ENCODE data around the gene SUGCT.
"Not testable (repeated sequence)": the region's sequence is repeated elsewhere in the genome, so short reads cannot be mapped to it uniquely, and the experiment has no call there.

The SUGCT gene

GRCh38 chr7:40200791-40201190 is 66.0 kb downstream of the SUGCT start:
- Histone ChIP-seq H3K9ac (ENCODE audit: low read depth, low read length) (no peak overlapping the region), H3K36me3 (ENCODE audit: insufficient read depth, low read length) (no peaks in the 10 kb centered on the region), H3K4me1 (ENCODE audit: insufficient read depth, low read length) (no peaks in the 10 kb centered on the region), H3K9me3 (ENCODE audit: control insufficient read depth, insufficient read depth, low read length) (no peaks in the 10 kb centered on the region)

DNA sequence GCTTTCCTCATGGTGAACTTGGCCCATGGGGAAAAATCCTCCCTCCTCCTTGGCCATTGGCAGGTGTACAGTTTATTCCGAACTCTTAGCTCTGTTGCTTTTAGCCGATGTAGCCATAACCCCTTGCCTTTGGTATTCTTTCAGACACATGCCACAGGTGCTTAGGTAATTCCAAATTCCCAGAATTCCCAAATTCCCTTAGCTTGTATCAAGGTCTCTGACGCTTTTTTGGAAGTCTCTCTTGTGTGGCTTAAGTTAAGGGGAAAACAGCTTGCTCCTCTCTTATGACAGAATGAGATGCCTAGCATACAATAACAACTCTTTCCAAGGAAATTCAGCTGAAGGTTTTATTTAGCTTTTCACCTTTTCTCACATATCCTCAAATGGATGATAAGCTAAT is 68.0 kb downstream of the SUGCT start:
- no peaks in the 10 kb centered on the region for H3K36me3 ChIP-seq (ENCODE audit: insufficient read depth, low read length)
- no peak overlapping the region for H3K9ac ChIP-seq (ENCODE audit: low read depth, low read length)
- no peaks in the 10 kb centered on the region for H3K9me3 ChIP-seq (ENCODE audit: control insufficient read depth, insufficient read depth, low read length)
- H3K4me1 ChIP-seq (ENCODE audit: insufficient read depth, low read length) = no peaks in the 10 kb centered on the region

- no peaks in the 10 kb centered on the region for H3K36me3 ChIP-seq (ENCODE audit: insufficient read depth, low read length)
- no peak overlapping the region for H3K9ac ChIP-seq (ENCODE audit: low read depth, low read length)
- no peaks in the 10 kb centered on the region for H3K4me1 ChIP-seq (ENCODE audit: insufficient read depth, low read length)
- no peaks in the 10 kb centered on the region for H3K9me3 ChIP-seq (ENCODE audit: control insufficient read depth, insufficient read depth, low read length)
These were observed 69.8 kb downstream of the SUGCT start for GRCh38 chr7:40204581-40204980.

DNA sequence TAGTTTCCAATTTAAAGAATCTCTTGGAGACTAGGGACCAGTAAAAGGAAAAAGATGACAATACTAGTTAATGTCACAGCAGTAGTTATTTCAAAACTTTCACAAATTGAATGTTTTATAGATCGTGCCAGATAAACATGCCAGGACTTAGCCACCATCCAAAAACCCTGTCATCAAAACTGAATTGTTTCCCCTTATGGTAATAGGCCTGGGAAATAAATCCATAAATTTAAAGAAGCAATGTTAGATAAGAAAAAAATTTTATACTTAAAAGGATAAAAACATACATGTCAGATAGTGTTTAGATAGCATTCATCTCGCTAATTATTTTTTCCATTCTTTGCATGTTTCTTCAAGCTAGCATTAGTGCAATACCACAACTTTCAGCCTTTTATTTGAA is 71.2 kb downstream of the SUGCT start:
- H3K4me1 ChIP-seq (ENCODE audit: insufficient read depth, low read length) = no peaks in the 10 kb centered on the region
- H3K36me3 ChIP-seq (ENCODE audit: insufficient read depth, low read length) = no peaks in the 10 kb centered on the region
- H3K9ac ChIP-seq (ENCODE audit: low read depth, low read length) = no peak overlapping the region
- H3K9me3 ChIP-seq (ENCODE audit: control insufficient read depth, insufficient read depth, low read length) = no peaks in the 10 kb centered on the region

- Histone ChIP-seq H3K4me1 (ENCODE audit: insufficient read depth, low read length) (no peaks in the 10 kb centered on the region), H3K9me3 (ENCODE audit: control insufficient read depth, insufficient read depth, low read length) (no peaks in the 10 kb centered on the region), H3K36me3 (ENCODE audit: insufficient read depth, low read length) (no peaks in the 10 kb centered on the region), H3K9ac (ENCODE audit: low read depth, low read length) (no peak overlapping the region)
These were observed 76.6 kb downstream of the SUGCT start for GRCh38 chr7:40211276-40212003.

- no peak overlapping the region for H3K9ac ChIP-seq (ENCODE audit: low read depth, low read length)
- no peaks in the 10 kb centered on the region for H3K4me1 ChIP-seq (ENCODE audit: insufficient read depth, low read length)
- no peaks in the 10 kb centered on the region for H3K9me3 ChIP-seq (ENCODE audit: control insufficient read depth, insufficient read depth, low read length)
- no peaks in the 10 kb centered on the region for H3K36me3 ChIP-seq (ENCODE audit: insufficient read depth, low read length)
These were observed 78.5 kb downstream of the SUGCT start for GRCh38 chr7:40213291-40213690.

DNA sequence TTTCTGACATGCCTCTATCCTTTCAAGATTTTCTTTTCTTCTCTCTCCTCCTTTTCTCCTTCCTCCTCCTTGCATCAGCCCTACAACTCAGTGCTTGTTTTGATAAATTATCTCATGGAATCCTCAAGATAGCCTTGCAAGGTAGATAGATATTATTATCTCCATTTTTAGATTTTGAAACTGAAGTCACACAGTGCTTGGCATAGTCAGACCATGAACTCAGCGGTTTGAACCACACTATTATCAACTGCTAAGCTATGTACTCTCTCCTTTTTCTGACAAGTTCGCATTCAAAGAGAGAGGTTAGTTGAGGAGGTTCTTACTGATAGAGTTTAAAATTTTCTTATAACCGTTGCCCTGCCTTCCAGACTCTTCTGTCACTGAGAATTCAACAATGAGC is 79.1 kb downstream of the SUGCT start:
- Histone ChIP-seq H3K9me3 (ENCODE audit: control insufficient read depth, insufficient read depth, low read length) (no peaks in the 10 kb centered on the region), H3K4me1 (ENCODE audit: insufficient read depth, low read length) (no peaks in the 10 kb centered on the region), H3K36me3 (ENCODE audit: insufficient read depth, low read length) (no peaks in the 10 kb centered on the region), H3K9ac (ENCODE audit: low read depth, low read length) (no peak overlapping the region)

- not testable (repeated sequence) for H3K9me3 ChIP-seq (ENCODE audit: control insufficient read depth, insufficient read depth, low read length); H3K4me1 ChIP-seq (ENCODE audit: insufficient read depth, low read length); H3K36me3 ChIP-seq (ENCODE audit: insufficient read depth, low read length); H3K9ac ChIP-seq (ENCODE audit: low read depth, low read length)
These were observed 83.8 kb downstream of the SUGCT start for GRCh38 chr7:40218612-40219011.

GRCh38 chr7:40219917-40220316 is 85.1 kb downstream of the SUGCT start:
- no peak overlapping the region for H3K9ac ChIP-seq (ENCODE audit: low read depth, low read length)
- H3K4me1 ChIP-seq (ENCODE audit: insufficient read depth, low read length) = no peaks in the 10 kb centered on the region
- no peaks in the 10 kb centered on the region for H3K9me3 ChIP-seq (ENCODE audit: control insufficient read depth, insufficient read depth, low read length)
- no peaks in the 10 kb centered on the region for H3K36me3 ChIP-seq (ENCODE audit: insufficient read depth, low read length)

GRCh38 chr7:40220421-40220911 is 85.7 kb downstream of the SUGCT start:
- no peaks in the 10 kb centered on the region for H3K9me3 ChIP-seq (ENCODE audit: control insufficient read depth, insufficient read depth, low read length)
- no peaks in the 10 kb centered on the region for H3K4me1 ChIP-seq (ENCODE audit: insufficient read depth, low read length)
- no peak overlapping the region for H3K9ac ChIP-seq (ENCODE audit: low read depth, low read length)
- H3K36me3 ChIP-seq (ENCODE audit: insufficient read depth, low read length) = no peaks in the 10 kb centered on the region

GRCh38 chr7:40221836-40222235 is 87.0 kb downstream of the SUGCT start:
- Histone ChIP-seq H3K9me3 (ENCODE audit: control insufficient read depth, insufficient read depth, low read length) (no peaks in the 10 kb centered on the region), H3K36me3 (ENCODE audit: insufficient read depth, low read length) (no peaks in the 10 kb centered on the region), H3K4me1 (ENCODE audit: insufficient read depth, low read length) (no peaks in the 10 kb centered on the region), H3K9ac (ENCODE audit: low read depth, low read length) (no peak overlapping the region)

GRCh38 chr7:40223451-40224127 is 88.8 kb downstream of the SUGCT start:
- Histone ChIP-seq H3K36me3 (ENCODE audit: insufficient read depth, low read length) (no peaks in the 10 kb centered on the region), H3K4me1 (ENCODE audit: insufficient read depth, low read length) (no peaks in the 10 kb centered on the region), H3K9ac (ENCODE audit: low read depth, low read length) (no peak overlapping the region), H3K9me3 (ENCODE audit: control insufficient read depth, insufficient read depth, low read length) (no peaks in the 10 kb centered on the region)

DNA sequence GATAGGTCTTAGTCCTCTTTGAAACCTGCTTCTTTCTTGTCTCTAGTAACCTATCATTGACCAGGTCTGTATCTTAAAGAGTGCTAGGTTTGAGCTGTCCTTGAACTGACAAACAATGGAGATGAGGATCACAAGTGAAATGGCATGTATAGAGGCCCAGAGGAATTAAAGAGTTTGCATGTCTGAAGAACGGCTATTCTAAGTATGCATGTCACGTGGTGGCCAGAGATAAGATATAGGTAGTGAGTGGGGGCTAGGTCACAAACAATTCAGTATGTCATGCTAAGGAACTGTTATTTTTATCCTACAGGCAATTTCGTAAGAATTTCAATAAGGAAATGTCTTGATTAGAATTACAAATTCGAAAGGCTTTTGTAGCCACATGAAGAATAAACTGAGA is 95.3 kb downstream of the SUGCT start:
- Histone ChIP-seq H3K36me3 (ENCODE audit: insufficient read depth, low read length) (no peaks in the 10 kb centered on the region), H3K9ac (ENCODE audit: low read depth, low read length) (no peak overlapping the region), H3K9me3 (ENCODE audit: control insufficient read depth, insufficient read depth, low read length) (no peaks in the 10 kb centered on the region)

GRCh38 chr7:40231796-40232195 is 97.0 kb downstream of the SUGCT start:
- no peaks in the 10 kb centered on the region for H3K9me3 ChIP-seq (ENCODE audit: control insufficient read depth, insufficient read depth, low read length)
- no peaks in the 10 kb centered on the region for H3K36me3 ChIP-seq (ENCODE audit: insufficient read depth, low read length)
- no peaks in the 10 kb centered on the region for H3K4me1 ChIP-seq (ENCODE audit: insufficient read depth, low read length)
- H3K9ac ChIP-seq (ENCODE audit: low read depth, low read length) = no peak overlapping the region

More for the DNA sequence above, 95.3 kb downstream of the SUGCT start:
- H3K4me1 ChIP-seq (ENCODE audit: insufficient read depth, low read length) = no peaks in the 10 kb centered on the region

DNA sequence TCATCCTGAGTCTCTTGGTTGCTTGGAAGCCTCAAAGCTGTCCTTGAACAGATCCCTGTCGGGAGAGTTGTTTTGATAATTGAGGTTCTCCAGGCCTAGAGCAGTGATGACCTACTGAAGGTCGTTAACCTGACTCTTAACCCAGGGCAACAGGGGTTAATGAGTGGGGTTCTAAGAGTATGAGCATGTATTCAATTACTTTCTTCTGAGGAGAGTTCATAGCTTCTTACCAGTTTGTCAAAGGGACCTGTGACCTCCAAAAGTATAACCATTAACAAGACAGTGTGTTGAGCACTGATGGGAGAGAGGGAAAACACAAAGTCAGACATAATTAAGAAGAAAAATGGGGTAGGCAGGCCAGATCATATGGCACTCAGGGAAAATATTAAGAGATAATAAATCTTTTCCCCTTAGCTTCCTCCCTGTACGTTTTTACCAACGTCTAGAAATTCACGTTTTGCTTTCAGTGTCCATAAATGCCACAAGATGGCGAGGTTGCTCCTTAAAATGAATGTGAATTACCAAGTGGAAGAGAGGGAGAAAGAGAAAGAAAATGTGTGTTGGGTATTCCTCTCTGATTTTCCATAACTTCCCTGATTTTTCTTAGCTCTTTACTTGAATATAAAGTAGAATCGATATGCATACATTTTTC is 97.6 kb downstream of the SUGCT start:
- H3K4me1 ChIP-seq (ENCODE audit: insufficient read depth, low read length) = no peaks in the 10 kb centered on the region
- H3K9me3 ChIP-seq (ENCODE audit: control insufficient read depth, insufficient read depth, low read length) = no peaks in the 10 kb centered on the region
- no peak overlapping the region for H3K9ac ChIP-seq (ENCODE audit: low read depth, low read length)
- no peaks in the 10 kb centered on the region for H3K36me3 ChIP-seq (ENCODE audit: insufficient read depth, low read length)
